Keratinocyte (primary cell): ENCODE measurements around the gene GNAT2.

Experiments
- EZH2 ChIP-seq: IDR thresholded peaks from one replicate; pipeline ENCODE4 v1.6.1; 2012; ENCODE audit warnings: inconsistent platforms, mild to moderate bottlenecking, low read length, moderate library complexity
- TF ChIP-seq, protein P1 (sequence below), 3 experiments: IDR thresholded peaks in 1 of 3; conservative IDR thresholded peaks in 1 of 3; optimal IDR thresholded peaks in 1 of 3; 2 replicates in 2 of 3; 3 replicates in 1 of 3; pipeline versions ENCODE3 to v1.5.1; 2011; ENCODE audit warnings: low read length in 3 of 3, mild to moderate bottlenecking in 3 of 3, moderate library complexity in 2 of 3, control low read depth in 1 of 3, inconsistent platforms in 1 of 3; ENCODE audit not compliant: insufficient read depth in 2 of 3; ENCODE audit errors: extremely low read depth in 1 of 3

DNA sequence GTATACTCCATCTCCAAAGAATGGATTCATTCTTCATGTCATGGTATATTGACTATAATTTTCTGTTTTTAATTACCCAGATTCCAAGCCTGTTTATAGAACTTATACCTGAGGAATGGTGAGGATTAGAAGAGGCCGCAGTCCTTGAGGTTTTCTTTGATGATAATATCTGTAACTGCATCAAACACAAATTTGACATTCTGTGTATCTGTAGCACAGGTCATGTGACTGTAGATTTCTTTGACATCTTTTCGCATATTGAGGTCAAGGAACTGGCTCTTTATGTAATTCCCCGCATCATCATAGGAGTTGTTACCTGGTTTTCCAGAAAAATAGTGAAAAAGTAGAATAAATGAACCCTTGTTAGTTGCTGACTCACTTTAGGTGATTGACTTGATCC, 16.2 kb downstream of the GNAT2 start:
- TF ChIP-seq EZH2, result no peak
- TF ChIP-seq, protein P1, sequence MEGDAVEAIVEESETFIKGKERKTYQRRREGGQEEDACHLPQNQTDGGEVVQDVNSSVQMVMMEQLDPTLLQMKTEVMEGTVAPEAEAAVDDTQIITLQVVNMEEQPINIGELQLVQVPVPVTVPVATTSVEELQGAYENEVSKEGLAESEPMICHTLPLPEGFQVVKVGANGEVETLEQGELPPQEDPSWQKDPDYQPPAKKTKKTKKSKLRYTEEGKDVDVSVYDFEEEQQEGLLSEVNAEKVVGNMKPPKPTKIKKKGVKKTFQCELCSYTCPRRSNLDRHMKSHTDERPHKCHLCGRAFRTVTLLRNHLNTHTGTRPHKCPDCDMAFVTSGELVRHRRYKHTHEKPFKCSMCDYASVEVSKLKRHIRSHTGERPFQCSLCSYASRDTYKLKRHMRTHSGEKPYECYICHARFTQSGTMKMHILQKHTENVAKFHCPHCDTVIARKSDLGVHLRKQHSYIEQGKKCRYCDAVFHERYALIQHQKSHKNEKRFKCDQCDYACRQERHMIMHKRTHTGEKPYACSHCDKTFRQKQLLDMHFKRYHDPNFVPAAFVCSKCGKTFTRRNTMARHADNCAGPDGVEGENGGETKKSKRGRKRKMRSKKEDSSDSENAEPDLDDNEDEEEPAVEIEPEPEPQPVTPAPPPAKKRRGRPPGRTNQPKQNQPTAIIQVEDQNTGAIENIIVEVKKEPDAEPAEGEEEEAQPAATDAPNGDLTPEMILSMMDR (optimal IDR thresholded peaks at IDR 0.05 in 1 of 3, IDR thresholded peaks at IDR 0.05 in 1 of 3, conservative IDR thresholded peaks at IDR 0.05 in 1 of 3; ENCODE audit: extremely low read depth in 1 of 3, insufficient read depth in 2 of 3, low read length in 3 of 3), result no peak
